Stimulated activated CD8-positive, alpha-beta memory T cell treated with anti-CD3 and anti-CD28 coated beads, Interleukin-15, amount 100 ng/mL, for 48 hours (primary cell): ENCODE data around the gene MYO5A.
A peak's percentile ranks its signal among the peaks of the same experiment; 100 is the strongest.
"Not testable (repeated sequence)": the region's sequence is repeated elsewhere in the genome, so short reads cannot be mapped to it uniquely, and the experiment has no call there.

Source experiments
- DNase-seq, 2 donors: peaks; one replicate each; pipeline ENCODE4 v3.0.0-alpha.2; 2020; ENCODE audit warnings: low read depth in 2 of 2

The MYO5A gene

DNA sequence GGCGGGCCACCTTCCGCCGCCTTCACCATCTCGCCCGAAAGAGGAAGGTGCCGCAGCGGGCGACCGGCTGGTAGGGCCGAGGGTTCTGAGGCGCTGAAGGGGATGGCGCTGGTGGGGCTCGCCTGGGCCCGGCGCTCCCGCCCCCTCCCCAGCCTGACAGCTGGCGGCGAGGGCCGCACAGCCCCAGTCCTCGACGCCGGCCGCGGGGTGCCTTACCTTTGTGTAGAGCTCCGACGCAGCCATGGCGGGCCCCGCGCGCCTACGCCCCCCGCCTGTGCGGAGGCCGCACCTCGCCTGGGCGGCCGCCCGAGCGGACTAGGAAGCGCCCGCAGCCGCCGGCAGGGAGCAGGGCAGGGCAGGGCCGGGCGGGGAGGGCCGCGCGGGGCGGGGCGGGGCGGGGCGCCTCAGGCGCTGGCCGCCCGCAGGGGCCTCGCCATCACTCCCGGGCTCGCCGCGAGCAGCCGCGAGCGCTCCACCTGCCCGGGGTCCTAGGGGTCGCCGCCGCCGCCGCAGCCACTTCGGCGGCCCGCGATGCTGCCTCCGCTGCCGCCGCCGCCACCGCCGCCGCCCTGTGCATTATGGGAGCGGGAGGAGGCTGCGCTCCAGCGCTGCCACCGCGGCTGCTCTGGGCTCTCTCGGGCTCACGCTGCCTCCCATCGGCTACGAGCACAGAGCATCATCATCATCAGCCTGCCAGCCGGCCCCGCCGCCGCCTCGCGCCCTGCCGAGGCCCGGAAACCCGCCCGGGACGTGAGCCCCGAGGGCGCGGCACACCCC is at the start of gene MYO5A:
TSS of gene MYO5A (minus strand) at position 317 of the 777 bp plus-strand sequence. CDS start at position 243, 74 bp downstream.
- peak; percentile 63 to 72 for DNase-seq

DNA sequence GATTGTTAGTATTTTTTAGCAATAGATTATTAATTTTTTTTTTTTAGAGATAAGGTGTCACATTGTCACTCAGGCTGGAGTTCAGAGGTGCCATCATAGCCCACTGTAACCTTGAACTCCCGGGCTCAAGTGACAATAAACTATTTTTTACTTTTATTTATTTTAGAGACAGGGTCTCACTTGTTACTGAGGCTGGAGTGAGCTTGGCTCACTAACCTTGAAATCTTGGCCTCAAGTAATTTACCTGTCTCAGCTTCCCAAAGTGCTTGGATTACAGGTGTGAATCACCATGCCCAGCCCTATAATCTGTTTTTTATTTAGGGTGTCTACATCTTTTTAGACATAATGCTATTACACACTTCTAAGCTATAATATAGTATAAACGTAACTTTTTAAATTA is 48.0 kb upstream of the MYO5A start:
- no peak for DNase-seq

DNA sequence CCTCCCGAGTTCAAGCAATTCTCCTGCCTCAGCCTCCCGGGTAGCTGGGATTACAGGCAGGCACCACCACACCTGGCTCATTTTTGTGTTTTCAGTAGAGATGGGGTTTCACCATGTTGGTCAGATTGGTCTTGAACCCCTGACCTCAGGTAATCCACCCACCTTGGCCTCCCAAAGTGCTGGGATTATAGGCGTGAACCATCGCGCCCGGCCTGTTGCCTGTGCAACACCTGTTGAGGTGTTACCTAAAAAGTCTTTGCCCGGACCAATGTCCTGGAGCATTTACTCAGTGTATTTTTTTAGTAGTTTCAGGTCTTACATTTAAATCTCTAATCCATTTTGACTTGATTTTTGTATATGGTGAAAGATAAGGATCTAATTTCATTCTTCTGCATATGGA is 46.9 kb upstream of the MYO5A start:
- DNase-seq: not testable (repeated sequence)

DNA sequence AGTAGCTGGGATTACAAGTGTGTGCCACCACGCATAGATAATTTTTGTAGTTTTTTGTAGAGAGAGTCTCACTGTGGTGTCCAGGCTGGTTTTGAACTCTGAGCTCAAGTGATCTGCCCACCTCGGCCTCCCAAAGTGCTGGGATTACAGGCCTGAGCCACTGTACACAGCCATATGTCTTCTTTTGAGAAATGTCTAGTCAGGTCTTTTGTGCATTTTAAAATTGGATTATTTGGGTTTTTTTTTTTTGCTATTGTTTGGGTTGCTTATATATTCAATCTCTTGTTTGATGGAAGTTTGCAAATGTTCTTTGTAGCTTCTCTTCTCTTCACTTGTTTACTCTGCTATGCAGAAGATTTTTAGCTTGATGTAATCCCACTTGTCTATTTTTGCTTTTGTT is 46.4 kb upstream of the MYO5A start:
- DNase-seq: no peak

GRCh38 chr15:52574623-52575022 is 45.9 kb upstream of the MYO5A start:
- not testable (repeated sequence) for DNase-seq

DNA sequence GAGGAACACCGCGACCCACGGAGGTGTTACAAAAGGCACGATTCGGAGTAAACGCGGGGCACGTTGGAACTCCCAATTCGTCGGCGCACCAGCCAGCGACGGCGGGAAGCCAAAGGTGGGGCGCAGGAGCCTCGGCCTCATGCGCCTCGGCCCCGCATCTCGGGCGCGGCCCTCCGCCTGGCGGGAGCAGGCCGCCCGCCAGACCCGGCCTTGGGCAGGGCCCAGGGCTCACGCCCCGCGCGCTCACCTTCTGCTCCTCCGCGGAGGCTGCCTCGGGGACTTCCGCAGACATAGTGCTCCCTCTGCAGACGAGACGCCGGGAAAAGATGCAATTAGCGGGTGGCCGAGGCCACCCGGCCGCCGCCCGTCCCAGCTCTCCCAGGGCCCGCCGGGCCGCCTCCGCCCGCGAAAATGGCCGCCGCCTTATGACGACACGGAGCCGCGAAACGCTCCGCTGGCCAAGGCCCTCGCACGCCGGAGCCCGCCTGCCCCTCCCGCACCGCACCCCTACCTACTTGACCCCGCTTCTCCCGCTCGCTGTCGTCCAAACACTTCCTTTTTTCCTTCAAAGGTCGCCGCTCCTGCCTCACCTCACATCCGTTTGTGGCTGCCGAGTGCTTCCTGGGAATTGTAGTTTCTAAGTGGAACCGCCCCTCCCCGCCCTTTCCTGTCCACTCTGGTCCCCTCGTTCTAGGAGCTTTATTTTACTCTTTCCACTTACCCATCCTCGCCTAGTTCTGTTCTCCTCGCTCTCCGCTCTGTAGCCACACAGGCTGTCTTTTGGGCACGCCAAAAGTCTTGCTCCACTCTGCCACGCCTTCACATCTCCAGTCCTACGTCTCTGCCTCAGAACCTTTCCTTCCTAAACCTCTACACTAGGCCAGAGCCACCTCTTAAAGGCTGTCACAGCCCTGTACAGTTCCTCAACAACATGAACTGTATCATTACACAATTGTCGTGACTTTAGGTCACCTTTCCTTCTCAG is 40.2 kb upstream of the MYO5A start, which contains the start of gene ARPP19:
TSS of gene ARPP19 (minus strand) at position 430 of the 985 bp plus-strand sequence. CDS start at position 292, 138 bp downstream.
- DNase-seq: peak; percentile 75 to 76

GRCh38 chr15:52567871-52568600 is 39.4 kb upstream of the MYO5A start:
- DNase-seq: peak; percentile 31 to 41

DNA sequence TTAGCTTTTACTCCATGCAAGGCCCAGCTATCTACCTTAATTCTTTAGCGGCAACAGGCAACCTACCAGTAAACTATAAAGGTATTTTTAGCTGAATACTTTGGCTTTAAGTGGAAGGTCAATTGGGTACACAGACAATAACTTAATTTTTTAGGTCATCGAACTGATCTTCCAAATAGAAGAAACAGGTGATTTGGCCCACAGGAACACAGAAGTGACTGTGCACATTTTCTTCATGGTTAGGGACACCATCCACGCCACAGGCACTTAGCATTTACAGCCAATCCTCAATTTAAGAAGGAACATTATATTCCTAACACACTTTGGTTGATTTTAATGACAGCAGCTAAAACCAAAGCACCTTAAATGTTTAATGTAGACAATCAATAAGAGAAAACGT is 38.2 kb upstream of the MYO5A start:
- no peak for DNase-seq

DNA sequence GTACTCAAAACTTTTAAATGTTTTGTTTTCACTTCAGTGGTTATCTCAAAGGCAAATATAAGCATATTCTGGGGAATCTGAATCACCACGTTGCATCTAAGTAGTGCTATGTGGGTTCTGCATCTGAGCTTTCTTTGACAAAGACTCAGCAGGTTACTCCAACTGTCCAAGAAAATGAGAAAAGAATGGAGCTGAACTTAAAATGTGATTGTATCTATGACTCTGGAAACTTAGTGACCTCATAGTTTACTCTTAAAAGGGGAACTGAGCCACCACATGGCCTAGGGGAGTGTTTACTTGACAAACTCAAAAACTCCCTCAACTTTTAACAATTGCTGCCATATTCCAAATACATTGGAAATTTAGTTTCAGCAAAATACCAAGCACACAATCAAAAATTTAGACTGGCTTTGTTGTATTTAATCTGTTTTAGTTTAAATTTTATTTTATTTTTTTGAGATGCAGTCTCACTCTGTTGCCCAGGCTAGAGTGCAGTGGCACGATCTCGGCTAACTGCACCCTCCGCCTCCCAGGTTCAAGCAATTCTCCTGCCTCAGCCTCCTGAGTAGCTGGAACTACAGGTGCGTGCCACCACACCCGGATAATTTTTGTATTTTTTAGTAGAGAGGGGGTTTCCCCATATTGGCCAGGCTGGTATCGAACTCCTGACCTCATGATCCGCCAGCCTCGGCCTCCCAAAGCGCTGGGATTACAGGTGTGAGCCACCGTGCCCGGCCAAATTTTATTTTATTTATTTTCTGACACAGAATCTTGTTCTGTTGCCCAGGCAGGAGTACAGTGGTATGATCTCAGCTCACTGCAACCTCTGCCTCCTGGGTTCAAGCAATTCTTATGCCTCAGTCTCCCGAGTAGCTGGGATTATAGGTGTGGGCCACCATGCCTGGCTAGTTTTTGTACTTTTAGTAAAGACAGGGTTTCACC is 37.0 kb upstream of the MYO5A start:
- DNase-seq: not testable (repeated sequence)

DNA sequence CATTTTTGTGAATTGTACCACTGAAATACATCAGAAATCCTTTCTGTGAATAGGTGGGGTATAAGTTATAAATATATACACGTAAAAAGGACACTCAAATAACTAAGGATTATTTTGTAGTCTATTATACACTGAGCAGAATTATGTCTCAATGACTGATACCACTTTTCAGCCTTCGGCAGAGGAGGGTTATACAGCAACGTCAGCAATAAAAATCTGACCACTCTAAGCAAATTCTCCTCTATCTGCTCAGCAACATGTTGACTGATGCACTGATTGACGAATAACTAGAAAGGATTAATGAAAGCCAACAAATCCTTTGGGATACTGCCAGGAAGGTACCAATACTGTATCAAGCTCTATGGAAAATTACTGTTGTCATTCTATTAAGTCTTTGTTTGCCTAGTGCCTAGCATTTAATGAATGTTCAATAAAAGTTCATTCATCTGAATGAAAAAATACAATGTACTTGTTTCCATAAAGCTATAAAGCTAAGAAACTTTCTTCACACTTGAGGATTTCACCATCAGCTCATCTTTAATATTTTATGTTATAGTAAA is 34.9 kb upstream of the MYO5A start:
- no peak for DNase-seq

DNA sequence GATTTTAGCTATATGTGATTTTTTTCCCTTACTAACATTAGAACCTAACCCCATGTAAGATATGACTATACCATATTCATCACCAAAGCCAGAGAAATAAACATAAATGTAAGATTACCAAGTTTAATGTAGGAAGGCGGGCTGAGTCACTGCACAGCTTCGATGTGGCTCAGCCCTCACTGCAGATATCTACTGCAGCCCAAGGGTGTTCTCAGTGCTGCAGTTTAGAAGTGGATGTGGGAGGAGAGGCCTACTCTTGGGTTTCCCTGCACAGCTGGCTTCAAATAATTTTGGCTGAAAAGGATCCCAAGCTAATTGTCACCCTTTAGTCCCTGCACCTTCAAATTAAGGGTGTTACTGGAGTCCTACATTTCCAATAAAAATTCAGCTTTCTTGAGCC is 30.9 kb upstream of the MYO5A start:
- peak; percentile 33 to 70 for DNase-seq

- no peak for DNase-seq
These were observed 30.3 kb upstream of the MYO5A start for GRCh38 chr15:52559022-52559421.

GRCh38 chr15:52558196-52558595 is 29.5 kb upstream of the MYO5A start:
- peak; percentile 49 to 57 for DNase-seq

GRCh38 chr15:52557274-52557641 is 28.6 kb upstream of the MYO5A start:
- no peak for DNase-seq

GRCh38 chr15:52556524-52557273 is 28.0 kb upstream of the MYO5A start:
- no peak for DNase-seq

DNA sequence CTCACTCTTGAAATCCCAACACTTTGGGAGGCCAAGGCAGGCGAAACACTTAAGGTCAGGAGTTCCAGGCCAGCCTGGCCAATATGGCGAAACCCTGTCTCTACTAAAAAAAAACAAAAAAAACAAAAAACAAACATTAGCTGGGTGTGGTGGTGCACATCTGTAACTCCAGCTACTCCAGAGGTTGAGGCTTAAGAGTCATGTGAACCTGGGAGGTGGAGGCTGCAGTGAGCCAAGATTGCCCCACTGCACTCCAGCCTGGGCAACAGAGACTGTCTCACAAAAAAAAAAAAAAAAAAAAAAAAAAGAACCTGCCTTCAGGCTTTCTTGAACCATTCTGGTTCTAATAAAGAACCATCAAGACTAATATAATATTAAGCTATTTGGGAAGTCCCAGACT is 23.6 kb upstream of the MYO5A start:
- no peak for DNase-seq

DNA sequence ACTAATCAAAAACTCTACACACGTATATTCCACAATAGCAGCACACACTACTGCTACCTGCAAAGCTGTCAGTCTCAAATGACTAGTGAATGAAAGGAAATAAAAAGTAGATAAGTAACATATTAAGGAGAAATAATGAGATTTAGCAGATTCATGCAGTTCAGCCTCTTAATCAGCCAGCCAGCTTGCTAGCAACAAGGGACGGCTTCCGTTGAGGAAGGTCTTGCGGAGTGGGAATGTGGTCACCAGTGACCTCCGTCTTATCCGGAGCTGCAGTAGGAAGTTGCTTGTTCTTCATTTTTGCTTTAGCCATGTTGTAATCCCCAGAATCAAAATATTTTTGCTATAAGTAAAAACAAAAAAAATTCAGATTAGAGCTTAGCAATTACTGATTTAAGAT is 23.1 kb upstream of the MYO5A start:
- no peak for DNase-seq

GRCh38 chr15:52551186-52551585 is 22.5 kb upstream of the MYO5A start:
- DNase-seq: not testable (repeated sequence)

- no peak for DNase-seq
These were observed 17.5 kb upstream of the MYO5A start for GRCh38 chr15:52546031-52546751.
